GM23248 (cell line): ENCODE data around the gene EMSY.

Experiments
- EZH2 ChIP-seq: fragments of 200-600 bp; sonication (generic); IDR thresholded peaks from 2 replicates; pipeline ENCODE4 v1.6.1; 2018; ENCODE audit warnings: antibody characterized with exemption, mild to moderate bottlenecking; ENCODE audit not compliant: insufficient read depth, poor library complexity, severe bottlenecking
- EZH2phosphoT487 ChIP-seq: fragments of 200-600 bp; sonication (generic); IDR thresholded peaks from 2 replicates; pipeline ENCODE4 v1.6.1; 2018; ENCODE audit warnings: antibody characterized with exemption, moderate library complexity, mild to moderate bottlenecking, low read depth; ENCODE audit not compliant: insufficient read depth

DNA sequence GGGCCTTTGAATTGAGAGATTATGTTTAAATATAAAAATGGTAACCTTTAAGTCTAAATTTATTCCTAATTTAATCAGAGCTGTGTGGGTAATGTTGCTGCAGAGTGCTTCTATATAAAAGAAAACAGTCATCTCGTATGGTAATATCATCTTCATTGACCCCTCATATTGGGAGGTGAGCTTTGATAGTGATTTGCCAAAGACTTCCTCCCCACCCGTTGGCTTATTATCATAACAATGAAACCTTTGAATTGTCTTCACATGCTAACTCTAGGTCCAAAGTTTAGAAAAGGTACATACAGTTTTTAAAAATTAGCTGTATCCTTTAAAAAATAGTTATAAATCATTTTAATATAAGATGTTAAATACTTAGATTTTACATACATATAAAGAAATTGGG, 3.7 kb downstream of the EMSY start:
- no peak for TF ChIP-seq EZH2
- TF ChIP-seq EZH2phosphoT487: no peak
